Esophagus muscularis mucosa (tissue), 4 donors: ENCODE measurements around the gene ATAD1.

Experiments used
- CTCF ChIP-seq, 3 experiments: fragments of 200-600 bp in 2 of 3; fragments of 450-650 bp in 1 of 3; sonication (generic) in 2 of 3; IDR thresholded peaks; one replicate each; pipeline ENCODE4 v1.5.1; 2017 to 2019; ENCODE audit warnings: antibody characterized with exemption in 3 of 3, mild to moderate bottlenecking in 2 of 3, moderate library complexity in 1 of 3
- EP300 ChIP-seq: sonication (generic); formaldehyde crosslinking; IDR thresholded peaks from one replicate; pipeline ENCODE4 v1.6.1; 2017; ENCODE audit warnings: antibody characterized with exemption
- POLR2A ChIP-seq: fragments of 450-650 bp; IDR thresholded peaks from one replicate; pipeline ENCODE4 v1.6.1; 2017; ENCODE audit warnings: antibody characterized with exemption, moderate library complexity, mild to moderate bottlenecking, low read depth
- POLR2AphosphoS5 ChIP-seq, 2 donors: sonication (generic); formaldehyde crosslinking; IDR thresholded peaks; one replicate each; pipeline ENCODE4 v1.6.1; 2017; ENCODE audit warnings: antibody characterized with exemption in 2 of 2

- TF ChIP-seq CTCF (IDR thresholded peaks at IDR 0.05) (no peak), POLR2A (no peak), EP300 (no peak), POLR2AphosphoS5 (IDR thresholded peaks at IDR 0.05) (no peak)
Observed at GRCh38 chr10:87707254-87707653, 110.8 kb downstream of the ATAD1 start.
